Upper lobe of left lung (tissue), 4 donors: ENCODE measurements around the gene FBLN5.

Source experiments
- CTCF ChIP-seq, 6 experiments: fragments of 450-650 bp in 4 of 6; fragments of 200-600 bp in 2 of 6; sonication (generic) in 2 of 6; IDR thresholded peaks; one replicate each; pipeline ENCODE4 v1.5.1; 2016 to 2019; ENCODE audit warnings: antibody characterized with exemption in 6 of 6
- EP300 ChIP-seq, 4 donors: sonication (generic); formaldehyde crosslinking; IDR thresholded peaks; one replicate each; pipeline ENCODE4 v1.5.1; 2017; ENCODE audit warnings: antibody characterized with exemption in 4 of 4, control low read depth in 2 of 4

- TF ChIP-seq CTCF (IDR thresholded peaks at IDR 0.05) = no peak
- no peak for TF ChIP-seq EP300 (IDR thresholded peaks at IDR 0.05)
Observed at GRCh38 chr14:91876492-91876891, 71.0 kb downstream of the FBLN5 start.
